WERI-Rb-1 (cell line): Measurements from ENCODE around the gene WWTR1.

ENCODE experiments used
- DNase-seq: peaks from one replicate; pipeline ENCODE4 v3.0.0-alpha.2; 2020
- H3K27ac ChIP-seq: fragments of 250-450 bp; sonication (Bioruptor Pico); 2 replicates; pipeline ENCODE4 v1.5.1; 2020; ENCODE audit warnings: mild to moderate bottlenecking, moderate library complexity
- H3K27me3 ChIP-seq: fragments of 250-450 bp; sonication (Bioruptor Pico); 2 replicates; pipeline ENCODE4 v1.5.1; 2021; ENCODE audit warnings: mild to moderate bottlenecking, low read depth, moderate library complexity; ENCODE audit not compliant: insufficient read depth, severe bottlenecking
- H3K36me3 ChIP-seq: fragments of 250-450 bp; sonication (Bioruptor Pico); 2 replicates; pipeline ENCODE4 v1.5.1; 2020; ENCODE audit warnings: mild to moderate bottlenecking, moderate library complexity
- H3K4me3 ChIP-seq: 2 replicates; pipeline ENCODE4 v1.5.1; 2011; ENCODE audit warnings: low read depth, mild to moderate bottlenecking, control low read depth, low read length
- H3K9me3 ChIP-seq: fragments of 250-450 bp; sonication (Bioruptor Pico); 2 replicates; pipeline ENCODE4 v1.5.1; 2021; ENCODE audit warnings: mild to moderate bottlenecking, moderate library complexity; ENCODE audit not compliant: severe bottlenecking
- TF ChIP-seq, protein P1 (sequence below): IDR thresholded peaks from 2 replicates; pipeline ENCODE4 v1.5.1; 2011; ENCODE audit warnings: low read depth, mild to moderate bottlenecking, control low read depth, inconsistent platforms, low read length

Gene WWTR1

DNA sequence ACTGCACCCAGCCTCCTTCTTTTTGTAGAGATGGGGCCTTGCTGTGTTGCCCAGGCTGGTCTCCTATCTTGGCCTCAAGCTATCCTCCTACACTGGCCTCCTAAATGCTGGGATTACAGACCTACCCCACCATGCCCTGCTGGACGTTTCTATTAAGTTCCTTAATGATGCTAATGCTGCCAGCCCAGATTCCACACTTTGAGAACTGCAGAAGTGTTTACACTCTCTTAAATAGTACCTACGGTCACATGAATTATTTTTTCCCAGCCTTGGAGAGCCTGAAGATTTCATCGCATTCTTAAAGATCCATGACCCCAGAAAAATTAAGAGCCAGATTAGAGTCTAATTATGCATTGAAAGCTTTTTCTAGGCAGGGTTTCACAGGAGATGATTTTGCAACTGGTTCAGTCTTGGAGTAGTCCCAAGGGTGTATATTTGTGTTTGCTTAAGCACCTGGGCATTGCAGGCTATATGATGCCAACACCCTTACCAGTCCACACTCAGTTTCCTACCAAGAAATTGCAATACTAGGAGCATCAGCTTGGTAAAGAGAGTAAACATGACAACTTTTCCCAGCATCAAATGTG lies 146.7 kb downstream of the WWTR1 start:
- Histone ChIP-seq H3K9me3 (no peaks in the 10 kb centered on the region), H3K27me3 (no peaks in the 10 kb centered on the region), H3K36me3 (no peaks in the 10 kb centered on the region), H3K27ac (no peak overlapping the region), H3K4me3 (no peak overlapping the region)
- TF ChIP-seq, protein P1, sequence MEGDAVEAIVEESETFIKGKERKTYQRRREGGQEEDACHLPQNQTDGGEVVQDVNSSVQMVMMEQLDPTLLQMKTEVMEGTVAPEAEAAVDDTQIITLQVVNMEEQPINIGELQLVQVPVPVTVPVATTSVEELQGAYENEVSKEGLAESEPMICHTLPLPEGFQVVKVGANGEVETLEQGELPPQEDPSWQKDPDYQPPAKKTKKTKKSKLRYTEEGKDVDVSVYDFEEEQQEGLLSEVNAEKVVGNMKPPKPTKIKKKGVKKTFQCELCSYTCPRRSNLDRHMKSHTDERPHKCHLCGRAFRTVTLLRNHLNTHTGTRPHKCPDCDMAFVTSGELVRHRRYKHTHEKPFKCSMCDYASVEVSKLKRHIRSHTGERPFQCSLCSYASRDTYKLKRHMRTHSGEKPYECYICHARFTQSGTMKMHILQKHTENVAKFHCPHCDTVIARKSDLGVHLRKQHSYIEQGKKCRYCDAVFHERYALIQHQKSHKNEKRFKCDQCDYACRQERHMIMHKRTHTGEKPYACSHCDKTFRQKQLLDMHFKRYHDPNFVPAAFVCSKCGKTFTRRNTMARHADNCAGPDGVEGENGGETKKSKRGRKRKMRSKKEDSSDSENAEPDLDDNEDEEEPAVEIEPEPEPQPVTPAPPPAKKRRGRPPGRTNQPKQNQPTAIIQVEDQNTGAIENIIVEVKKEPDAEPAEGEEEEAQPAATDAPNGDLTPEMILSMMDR, result no peak
- DNase-seq, result no peak

DNA sequence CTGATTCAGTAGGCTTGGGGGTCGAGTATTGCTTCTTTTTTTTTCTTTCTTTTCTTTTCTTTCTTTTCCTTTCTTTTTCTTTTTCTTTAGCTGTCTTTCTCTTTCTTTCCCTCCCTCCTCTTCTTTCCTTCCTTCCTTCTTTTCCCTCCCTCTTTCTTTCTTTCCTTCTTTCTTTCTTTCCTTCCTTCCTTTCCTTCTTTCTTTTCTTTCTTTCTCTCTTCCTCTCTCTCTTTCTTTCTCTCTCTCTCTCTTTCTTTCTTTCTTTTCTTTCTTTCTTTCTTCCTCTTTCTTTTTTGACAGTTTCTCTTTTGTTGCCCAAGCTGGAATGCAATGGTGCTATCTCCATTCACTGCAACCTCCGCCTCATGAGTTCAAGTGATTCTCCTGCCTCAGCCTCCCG lies 147.3 kb downstream of the WWTR1 start:
- DNase-seq, result no peak
- TF ChIP-seq, protein P1, result no peak
- no peak overlapping the region for H3K4me3 ChIP-seq
- no peak overlapping the region for H3K27ac ChIP-seq
- no peaks in the 10 kb centered on the region for H3K36me3 ChIP-seq
- no peaks in the 10 kb centered on the region for H3K9me3 ChIP-seq
- no peaks in the 10 kb centered on the region for H3K27me3 ChIP-seq

DNA sequence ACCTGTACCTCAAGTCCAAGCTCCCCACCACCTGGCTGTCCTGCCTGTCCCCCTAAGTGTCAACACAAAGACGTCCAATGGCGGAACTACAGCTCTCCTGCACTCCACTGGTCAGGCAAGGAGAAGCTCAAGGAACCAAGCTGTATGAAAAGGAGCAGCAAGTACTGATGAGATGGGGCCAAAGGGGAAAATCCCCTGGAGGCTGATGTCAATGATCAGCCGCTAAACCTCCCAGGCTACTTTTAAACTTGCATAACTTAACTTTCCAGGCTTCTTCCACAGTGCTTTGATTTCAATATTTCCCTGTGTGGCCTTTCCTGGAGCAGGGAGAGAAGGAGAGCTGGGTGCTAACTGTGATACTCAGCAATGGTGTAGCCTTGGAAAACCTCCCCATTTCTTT lies 148.3 kb downstream of the WWTR1 start:
- H3K27ac ChIP-seq, result no peak overlapping the region
- no peaks in the 10 kb centered on the region for H3K27me3 ChIP-seq
- no peaks in the 10 kb centered on the region for H3K9me3 ChIP-seq
- no peak overlapping the region for H3K4me3 ChIP-seq
- TF ChIP-seq, protein P1, result no peak
- no peak for DNase-seq
- no peaks in the 10 kb centered on the region for H3K36me3 ChIP-seq

DNA sequence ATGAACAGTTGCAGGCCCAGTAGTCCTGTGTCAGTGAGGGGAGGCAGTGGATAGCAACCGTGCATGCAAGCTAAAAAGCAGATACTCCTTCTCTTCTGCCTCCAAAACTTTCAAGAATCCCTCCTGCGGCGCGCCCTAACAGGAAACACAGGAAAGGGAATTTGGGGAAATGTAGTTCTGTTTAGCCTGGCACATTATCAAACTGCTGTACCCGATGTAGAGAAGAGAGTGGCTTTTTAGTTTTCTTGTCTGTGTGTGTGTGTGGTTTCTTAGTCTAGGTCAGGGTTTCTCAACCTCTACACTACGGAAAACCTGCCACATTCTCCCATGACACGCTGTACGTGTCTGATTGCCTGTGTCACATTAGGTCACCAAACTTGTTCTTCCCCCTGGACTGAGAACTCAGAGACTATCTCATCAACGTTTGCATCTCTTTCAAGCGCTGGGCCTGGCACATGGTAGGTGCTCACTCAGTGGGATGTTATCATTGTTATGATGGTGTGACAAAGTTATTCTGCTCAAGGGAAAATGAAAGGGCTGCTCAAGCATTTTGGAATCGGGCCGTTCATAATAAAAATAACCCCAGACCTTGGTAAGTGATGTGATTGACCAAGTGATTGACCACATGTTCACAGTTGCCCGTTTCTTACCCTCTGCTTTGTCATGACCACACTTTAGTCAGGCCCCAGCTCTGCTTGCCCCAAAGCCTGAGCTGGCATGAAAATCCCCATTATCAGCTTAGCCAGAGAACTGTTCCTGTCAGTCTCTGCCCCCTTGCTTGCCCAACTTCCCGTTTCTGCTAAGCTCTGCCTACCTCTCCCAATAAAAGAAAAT lies 150.1 kb downstream of the WWTR1 start:
- TF ChIP-seq, protein P1, result no peak
- Histone ChIP-seq H3K27ac (no peak overlapping the region), H3K9me3 (no peaks in the 10 kb centered on the region), H3K36me3 (no peaks in the 10 kb centered on the region), H3K27me3 (no peaks in the 10 kb centered on the region), H3K4me3 (no peak overlapping the region)
- DNase-seq, result no peak

DNA sequence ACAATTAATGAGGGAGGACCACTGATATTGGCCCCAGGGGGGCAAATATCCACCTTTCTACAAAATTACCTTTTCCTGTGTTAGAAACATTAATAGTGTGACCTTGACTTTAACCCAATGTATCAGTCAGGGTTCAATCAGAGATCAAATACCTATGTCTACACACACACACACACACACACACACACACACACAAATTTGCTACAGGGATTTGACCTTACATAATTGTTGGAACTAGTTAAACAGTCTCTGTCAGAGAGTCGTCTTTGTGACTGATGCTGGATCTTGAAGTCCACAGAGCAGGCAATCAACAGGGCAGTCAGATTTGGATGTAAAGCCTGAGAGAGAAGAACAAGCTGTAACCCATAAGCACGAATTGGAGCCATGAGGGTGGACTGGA lies 150.9 kb downstream of the WWTR1 start:
- no peak overlapping the region for H3K4me3 ChIP-seq
- no peaks in the 10 kb centered on the region for H3K36me3 ChIP-seq
- H3K27ac ChIP-seq, result no peak overlapping the region
- TF ChIP-seq, protein P1, result no peak
- no peaks in the 10 kb centered on the region for H3K9me3 ChIP-seq
- H3K27me3 ChIP-seq, result no peaks in the 10 kb centered on the region
- DNase-seq, result no peak
